GM12878 (cell line): ENCODE results near the gene TXNDC15. TPM values are rescaled to one million over a fixed set of nuclear protein-coding genes. Genes with fewer than 3 reads are reported as not detected.

Experiments used
- ATAC-seq: fragments of 200-7000 bp; cut with Tn5 transposase; 3 replicates; pipeline ENCODE4 v1.9.1; 2020; ENCODE audit warnings: mild to moderate bottlenecking, moderate library complexity
- BruUV-seq: library from RNA; stranded (reverse); fragments of 400-500 nt; replicated peaks from 2 replicates; lab custom pipeline; 2021; lab: Mats Ljungman, UMichigan
- CTCF ChIA-PET: fragments of 300-600 bp; sonication (Branson Sonifier 250); formaldehyde crosslinking; extraction: SDS; loops from one replicate; lab custom pipeline; 2021; ENCODE audit warnings: inconsistent platforms; lab: Yijun Ruan, JAX
- POLR2A ChIA-PET: fragments of 350-600 bp; formaldehyde crosslinking; extraction: SDS; loops from one replicate; lab custom pipeline; 2021; ENCODE audit warnings: inconsistent platforms; lab: Charles Lee
- RAD21 ChIA-PET: fragments of 300-600 bp; sonication (Branson Sonifier 250); formaldehyde crosslinking; loops from one replicate; lab custom pipeline; 2023; ENCODE audit warnings: antibody characterized with exemption; ENCODE audit not compliant: unreplicated experiment; lab: Charles Lee
- SMC1A ChIA-PET: fragments of 300-600 bp; sonication (Branson Sonifier 250); formaldehyde crosslinking; loops from one replicate; lab custom pipeline; 2023; ENCODE audit not compliant: unreplicated experiment, uncharacterized antibody; lab: Charles Lee
- DNase-seq: peaks from one replicate; pipeline ENCODE4 v3.0.0-alpha.2; 2011; ENCODE audit warnings: low read depth, low spot score
- FAIRE-seq: peaks from 3 replicates; lab custom pipeline; 2011; peaks lifted over from hg19 to GRCh38; lab: Jason Lieb, UNC
- H2AFZ ChIP-seq: 2 replicates; pipeline ENCODE4 v1.6.0; 2011; ENCODE audit warnings: low read depth, low read length, control low read depth; ENCODE audit not compliant: control insufficient read depth
- H3K27ac ChIP-seq: 2 replicates; pipeline ENCODE4 v1.5.1; 2011; ENCODE audit warnings: control low read depth; ENCODE audit not compliant: control insufficient read depth, insufficient read depth
- H3K27me3 ChIP-seq, 2 experiments: replicated peaks in 1 of 2; 2 replicates each; pipeline versions ENCODE4 v1.6.0 to v1.6.1; 2011; ENCODE audit warnings: low read length in 1 of 2; ENCODE audit not compliant: control insufficient read depth in 2 of 2, insufficient read depth in 2 of 2
- H3K36me3 ChIP-seq, 2 experiments: 2 replicates each; pipeline ENCODE4 v1.5.1; 2011; ENCODE audit warnings: low read length in 1 of 2; ENCODE audit not compliant: control insufficient read depth in 2 of 2, insufficient read depth in 2 of 2
- H3K4me1 ChIP-seq: 2 replicates; pipeline ENCODE4 v1.6.1; 2011; ENCODE audit warnings: mild to moderate bottlenecking, low read length, moderate library complexity, mixed read lengths; ENCODE audit not compliant: control insufficient read depth, insufficient read depth
- H3K4me2 ChIP-seq: 2 replicates; pipeline ENCODE4 v1.6.0; 2011; ENCODE audit warnings: control low read depth; ENCODE audit not compliant: control insufficient read depth, insufficient read depth
- H3K4me3 ChIP-seq: fragments of 200-600 bp; sonication (generic); 2 replicates; pipeline ENCODE4 v1.5.1; 2016
- H3K79me2 ChIP-seq: 2 replicates; pipeline ENCODE4 v1.6.0; 2011; ENCODE audit warnings: low read length; ENCODE audit not compliant: control insufficient read depth, insufficient read depth
- H3K9ac ChIP-seq: 2 replicates; pipeline ENCODE4 v1.8.0; 2011; ENCODE audit warnings: low read length, control low read depth, mixed read lengths; ENCODE audit not compliant: control insufficient read depth, insufficient read depth
- H3K9me3 ChIP-seq: replicated peaks from 3 replicates; pipeline ENCODE4 v1.5.1; 2011; ENCODE audit warnings: mild to moderate bottlenecking, low read length; ENCODE audit not compliant: control insufficient read depth, insufficient read depth
- H4K20me1 ChIP-seq: 2 replicates; pipeline ENCODE4 v1.6.0; 2011; ENCODE audit not compliant: control insufficient read depth, insufficient read depth
- BMI1 ChIP-seq: fragments of 450-650 bp; IDR thresholded peaks from 2 replicates; pipeline ENCODE4 v1.6.1; 2016; ENCODE audit warnings: mild to moderate bottlenecking, moderate library complexity, borderline replicate concordance
- EGR1 ChIP-seq, 2 experiments: IDR thresholded peaks; 1 replicate in 1 of 2; 2 replicates in 1 of 2; pipeline ENCODE4 v1.6.1; 2011 to 2012; ENCODE audit warnings: low read depth in 2 of 2, low read length in 2 of 2, borderline replicate concordance in 1 of 2, mild to moderate bottlenecking in 1 of 2, moderate library complexity in 1 of 2
- EP300 ChIP-seq, 2 experiments: fragments of 150-350 bp in 1 of 2; IDR thresholded peaks; 2 replicates each; pipeline ENCODE4 v1.6.1; 2011 to 2012; ENCODE audit warnings: low read depth in 2 of 2, low read length in 2 of 2, borderline replicate concordance in 1 of 2, improper control_type of control experiment in 1 of 2, inconsistent platforms in 1 of 2; ENCODE audit not compliant: control insufficient read depth in 1 of 2
- FOS ChIP-seq: IDR thresholded peaks from 3 replicates; pipeline ENCODE4 v1.6.1; 2011; ENCODE audit warnings: borderline replicate concordance; ENCODE audit not compliant: insufficient read length; ENCODE audit errors: extremely low read depth
- IRF4 ChIP-seq: IDR thresholded peaks from 2 replicates; pipeline ENCODE4 v1.6.1; 2011; ENCODE audit warnings: low read depth, low read length
- MEF2B ChIP-seq: fragments of 450-650 bp; IDR thresholded peaks from 2 replicates; pipeline ENCODE4 v1.6.1; 2018; ENCODE audit warnings: mild to moderate bottlenecking, moderate library complexity; ENCODE audit not compliant: partially characterized antibody, poor library complexity, severe bottlenecking
- MTA2 ChIP-seq: fragments of 450-650 bp; IDR thresholded peaks from 2 replicates; pipeline ENCODE4 v1.6.1; 2016; ENCODE audit warnings: low read depth, mild to moderate bottlenecking, moderate library complexity
- MYB ChIP-seq: fragments of 150-350 bp; IDR thresholded peaks from 2 replicates; pipeline ENCODE4 v1.6.1; 2014; ENCODE audit warnings: mild to moderate bottlenecking, low read depth, low read length, borderline replicate concordance
- NFYB ChIP-seq: IDR thresholded peaks from 2 replicates; pipeline ENCODE4 v1.6.1; 2011; ENCODE audit warnings: low read depth, mild to moderate bottlenecking, low read length, improper control_type of control experiment, moderate library complexity; ENCODE audit not compliant: insufficient read depth
- RAD21 ChIP-seq: IDR thresholded peaks from 2 replicates; pipeline ENCODE4 v1.6.1; 2011; ENCODE audit warnings: mild to moderate bottlenecking, low read depth, low read length, moderate library complexity; ENCODE audit not compliant: insufficient read depth
- RAD51 ChIP-seq: fragments of 450-650 bp; IDR thresholded peaks from 2 replicates; pipeline ENCODE4 v1.6.1; 2016; ENCODE audit warnings: moderate library complexity, mild to moderate bottlenecking, inconsistent platforms
- RFX5 ChIP-seq: IDR thresholded peaks from 2 replicates; pipeline ENCODE4 v1.6.1; 2011; ENCODE audit warnings: low read depth, low read length, improper control_type of control experiment
- SMAD5 ChIP-seq: IDR thresholded peaks from 2 replicates; pipeline ENCODE4 v1.6.1; 2016; ENCODE audit warnings: antibody characterized with exemption, low read depth
- TAF1 ChIP-seq: IDR thresholded peaks from 2 replicates; pipeline ENCODE4 v1.6.1; 2011; ENCODE audit warnings: mild to moderate bottlenecking, low read depth, low read length, borderline replicate concordance
- TARDBP ChIP-seq: IDR thresholded peaks from 2 replicates; pipeline ENCODE4 v1.6.1; 2016; ENCODE audit warnings: borderline replicate concordance
- TBL1XR1 ChIP-seq: IDR thresholded peaks from 2 replicates; pipeline ENCODE4 v1.6.1; 2012; ENCODE audit warnings: low read depth, low read length, improper control_type of control experiment
- ZNF622 ChIP-seq: fragments of 450-650 bp; IDR thresholded peaks from 2 replicates; pipeline ENCODE4 v1.6.1; 2017; ENCODE audit warnings: mild to moderate bottlenecking, inconsistent platforms
- WGBS: methylation state at CpG from one replicate; pipeline ENCODE4 v1.1.6; 2016; ENCODE audit warnings: low lambda C conversion rate; ENCODE audit not compliant: insufficient replicate concordance, insufficient coverage; ENCODE audit errors: missing lambda C conversion rate; 5-methylcytosine and 5-hydroxymethylcytosine counted together
- in situ Hi-C: fragments of 300-500 bp; cut with MboI; formaldehyde crosslinking; loops from 9 replicates; pipeline ENCODE4 v1.14.3; 2018; ENCODE audit warnings: mixed read lengths
- intact Hi-C: fragments of 100-400 bp; cut with micrococcal nuclease; formaldehyde crosslinking; loops from one replicate; pipeline ENCODE4 v1.14.2; 2022; ENCODE audit not compliant: unreplicated experiment
- polyA plus RNA-seq, 11 experiments: library from polyadenylated mRNA; depleted of rRNA in 4 of 11; unstranded in 6 of 11; stranded (reverse) in 5 of 11; fragments of >200 nt; fragmentation: Nextera tagmentation in 4 of 11; fragmentation: Illumina TruSeq in 1 of 11; extraction: Ambion mirVana in 4 of 11; extraction: Trizol in 1 of 11; gene quantifications; 1 replicate in 1 of 11; 2 replicates in 10 of 11; pipeline versions ENCODE4 v1.2.1 to v1.2.3, GENCODE V29; 2011 to 2016; ENCODE audit warnings: inconsistent platforms in 2 of 11, missing spikeins in 2 of 11, low read depth in 1 of 11
- total RNA-seq, 4 experiments: library from RNA; depleted of rRNA in 3 of 4; stranded (reverse); fragments of >200 nt in 3 of 4; fragmentation: Illumina TruSeq in 1 of 4; extraction: Trizol in 1 of 4; gene quantifications; 2 replicates each; pipeline versions ENCODE4 v1.2.1 to v1.2.3, GENCODE V29; 2013 to 2021
- TF ChIP-seq, protein P1 (sequence below): IDR thresholded peaks from 2 replicates; pipeline ENCODE4 v1.6.1; 2011; ENCODE audit warnings: low read depth, low read length, improper control_type of control experiment, borderline replicate concordance
- TF ChIP-seq, protein P2 (sequence below): fragments of 450-650 bp; formaldehyde crosslinking; IDR thresholded peaks from 2 replicates; pipeline ENCODE4 v1.4.0; 2022; ENCODE audit warnings: mild to moderate bottlenecking, moderate library complexity

Gene TXNDC15
- total and polyA plus RNA-seq, 10 of the 15 experiments (the other 5 are each of a cell fraction or from before 2014, with no cell fraction given) = 8.1 to 60.6 (median 38.1) TPM

DNA sequence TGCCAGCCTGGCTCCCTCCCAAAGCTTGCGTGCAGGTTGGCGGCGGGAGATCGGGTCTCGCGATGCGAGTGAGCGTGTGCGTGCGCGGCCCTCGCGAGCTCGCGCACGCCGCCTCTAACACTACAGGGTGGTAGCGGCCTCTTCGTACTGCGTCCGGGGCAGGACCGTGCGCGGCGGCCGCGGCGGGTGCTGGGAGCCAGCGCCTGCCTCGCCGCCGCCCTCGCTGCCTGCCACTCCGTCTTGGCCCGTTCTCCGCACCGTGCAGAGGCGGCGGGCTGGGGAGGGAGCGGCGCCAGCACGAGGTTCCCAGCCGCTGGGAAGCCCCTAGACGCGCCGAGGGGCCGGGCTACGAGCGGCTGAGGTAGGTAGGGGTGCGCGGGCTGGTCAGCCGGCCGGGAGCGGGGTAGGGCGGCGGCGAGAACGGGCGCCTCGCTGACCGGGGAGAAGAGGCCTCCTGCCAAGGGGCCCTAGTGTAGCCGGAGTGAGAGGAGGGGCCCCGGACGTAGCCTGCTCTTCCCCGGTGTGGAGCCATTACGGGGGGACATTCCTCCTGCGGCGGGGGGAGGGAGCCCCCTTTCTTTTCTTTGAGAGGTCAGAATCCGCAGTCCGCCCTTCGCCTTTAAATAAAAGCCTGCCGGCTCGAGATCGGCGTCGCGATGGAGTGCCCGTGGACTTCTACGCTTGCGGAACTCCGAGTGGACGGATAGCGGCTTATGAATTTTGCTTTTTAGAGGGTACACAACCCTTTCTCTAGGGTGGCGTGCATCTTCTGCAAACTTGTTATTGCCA is 28.1 kb upstream of the TXNDC15 start, which contains the start of gene C5orf24:
TSS of gene C5orf24 (plus strand) at position 117 of the 789 bp plus-strand sequence. CDS start 8,933 bp downstream, outside the sequence.
- in situ Hi-C loops = no loop called here
- peaks cover 0 to 5% of the 10 kb centered on the region in 2 experiments; a peak in 2 of 4 replicates for H3K36me3 ChIP-seq
- ChIA-PET SMC1A (interaction anchor here (0.6 to 2.2 kb wide), 6 partner anchors 11 to 236 kb away, joined by 3 to 8 read pairs (median 4); partner anchors contain the start of gene PCBD2), RAD21 (interaction anchor here (0.7 to 1.4 kb wide), 6 partner anchors 59 to 258 kb away, joined by 3 to 15 read pairs (median 5); partner anchors contain the start of genes CAMLG, DDX46 and PCBD2), CTCF (interaction anchor here (0.6 to 1.7 kb wide), 13 partner anchors 13 to 202 kb away, joined by 3 to 9 read pairs (median 4); partner anchors contain the start of genes DDX46, PCBD2 and TXNDC15), POLR2A (interaction anchor here (0.5 to 1.9 kb wide), 16 partner anchors 10 to 479 kb away, joined by 3 to 9 read pairs (median 3); partner anchors contain the start of genes CDKL3 and TXNDC15)
- no TSS peak for BruUV-seq
- H4K20me1 ChIP-seq = no peaks in the 10 kb centered on the region
- FAIRE-seq (no peak), ATAC-seq (peak; percentile 95), DNase-seq (peak; percentile 90)
- peaks cover 37% of the 10 kb centered on the region for H3K79me2 ChIP-seq
- H3K4me1 ChIP-seq = peaks cover 10% of the 10 kb centered on the region
- H3K9me3 ChIP-seq = no peaks in the 10 kb centered on the region
- peak within 1 kb of the TSS; percentile 84 for H3K4me3 ChIP-seq
- peak within 1 kb of the TSS; percentile 90 for H3K4me2 ChIP-seq
- intact Hi-C loops = loop anchor here (1.0 kb wide), 1 partner anchor 58 kb away; no protein-coding TSS in a partner anchor
- WGBS = 1% methylated on average over 79 of the region's 84 CpGs
- H3K27ac ChIP-seq = peak within 1 kb of the TSS; percentile 92
- H3K27me3 ChIP-seq = no peaks in the 10 kb centered on the region
- H2AFZ ChIP-seq = peak within 1 kb of the TSS; percentile 95
- peak within 1 kb of the TSS; percentile 98 for H3K9ac ChIP-seq
- TF ChIP-seq ZNF622 = no peak
- TF ChIP-seq TARDBP = no peak
- TF ChIP-seq BMI1 = no peak
- TF ChIP-seq, protein P1, sequence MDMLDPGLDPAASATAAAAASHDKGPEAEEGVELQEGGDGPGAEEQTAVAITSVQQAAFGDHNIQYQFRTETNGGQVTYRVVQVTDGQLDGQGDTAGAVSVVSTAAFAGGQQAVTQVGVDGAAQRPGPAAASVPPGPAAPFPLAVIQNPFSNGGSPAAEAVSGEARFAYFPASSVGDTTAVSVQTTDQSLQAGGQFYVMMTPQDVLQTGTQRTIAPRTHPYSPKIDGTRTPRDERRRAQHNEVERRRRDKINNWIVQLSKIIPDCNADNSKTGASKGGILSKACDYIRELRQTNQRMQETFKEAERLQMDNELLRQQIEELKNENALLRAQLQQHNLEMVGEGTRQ = no peak
- no peak for TF ChIP-seq MTA2
- TF ChIP-seq IRF4 = peak; percentile 10; the same call in 1 of the 2 replicates
- no peak for TF ChIP-seq EP300 (IDR thresholded peaks at IDR 0.05; ENCODE audit: borderline replicate concordance in 1 of 2, control insufficient read depth in 1 of 2, low read depth in 2 of 2, low read length in 2 of 2)
- peak; percentile 41; the same call in 1 of the 2 replicates for TF ChIP-seq TBL1XR1
- TF ChIP-seq MYB = no peak
- TF ChIP-seq SMAD5 = peak; percentile 75; the same call in 1 of the 2 replicates
- TF ChIP-seq NFYB = no peak
- no peak for TF ChIP-seq FOS
- no peak for TF ChIP-seq RAD51
- no peak for TF ChIP-seq RAD21
- TF ChIP-seq, protein P2, sequence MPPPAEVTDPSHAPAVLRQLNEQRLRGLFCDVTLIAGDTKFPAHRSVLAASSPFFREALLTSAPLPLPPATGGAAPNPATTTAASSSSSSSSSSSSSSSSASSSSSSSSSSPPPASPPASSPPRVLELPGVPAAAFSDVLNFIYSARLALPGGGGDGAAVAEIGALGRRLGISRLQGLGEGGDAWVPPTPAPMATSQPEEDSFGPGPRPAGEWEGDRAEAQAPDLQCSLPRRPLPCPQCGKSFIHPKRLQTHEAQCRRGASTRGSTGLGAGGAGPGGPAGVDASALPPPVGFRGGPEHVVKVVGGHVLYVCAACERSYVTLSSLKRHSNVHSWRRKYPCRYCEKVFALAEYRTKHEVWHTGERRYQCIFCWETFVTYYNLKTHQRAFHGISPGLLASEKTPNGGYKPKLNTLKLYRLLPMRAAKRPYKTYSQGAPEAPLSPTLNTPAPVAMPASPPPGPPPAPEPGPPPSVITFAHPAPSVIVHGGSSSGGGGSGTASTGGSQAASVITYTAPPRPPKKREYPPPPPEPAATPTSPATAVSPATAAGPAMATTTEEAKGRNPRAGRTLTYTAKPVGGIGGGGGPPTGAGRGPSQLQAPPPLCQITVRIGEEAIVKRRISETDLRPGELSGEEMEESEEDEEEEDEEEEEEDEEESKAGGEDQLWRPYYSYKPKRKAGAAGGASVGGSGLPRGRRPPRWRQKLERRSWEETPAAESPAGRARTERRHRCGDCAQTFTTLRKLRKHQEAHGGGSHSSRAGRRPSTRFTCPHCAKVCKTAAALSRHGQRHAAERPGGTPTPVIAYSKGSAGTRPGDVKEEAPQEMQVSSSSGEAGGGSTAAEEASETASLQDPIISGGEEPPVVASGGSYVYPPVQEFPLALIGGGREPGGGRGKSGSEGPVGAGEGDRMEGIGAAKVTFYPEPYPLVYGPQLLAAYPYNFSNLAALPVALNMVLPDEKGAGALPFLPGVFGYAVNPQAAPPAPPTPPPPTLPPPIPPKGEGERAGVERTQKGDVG (CRISPR knock-in tag) = no peak
- TF ChIP-seq EGR1 (IDR thresholded peaks at IDR 0.05; ENCODE audit: borderline replicate concordance in 1 of 2, low read depth in 2 of 2, low read length in 2 of 2) = peak in 1 of 2 experiments; percentile 95; a peak in 1 of 3 replicates
- peak; percentile 77; the same call in 1 of the 2 replicates for TF ChIP-seq TAF1
- TF ChIP-seq MEF2B = no peak
- no peak for TF ChIP-seq RFX5
